Thyroid gland (tissue), 4 donors: Measurements from ENCODE around the gene DPF1. TPM values are rescaled to one million over a fixed set of nuclear protein-coding genes. Genes with fewer than 3 reads are reported as not detected.

Experiments
- DNase-seq, 2 donors: peaks; one replicate each; pipeline ENCODE4 v3.0.0-alpha.2; 2019
- H3K27ac ChIP-seq, 3 donors: fragments of 200-600 bp; sonication (generic); 1 replicate in 2 of 3; 2 replicates in 1 of 3; pipeline ENCODE4 v1.5.1; 2016 to 2019; ENCODE audit warnings: mild to moderate bottlenecking in 1 of 3, moderate library complexity in 1 of 3
- H3K27me3 ChIP-seq: fragments of 200-600 bp; sonication (generic); one replicate; pipeline ENCODE4 v1.5.1; 2019
- H3K36me3 ChIP-seq, 2 donors: fragments of 200-600 bp; sonication (generic); one replicate each; pipeline ENCODE4 v1.5.1; 2016 to 2019
- H3K4me1 ChIP-seq, 2 donors: fragments of 200-600 bp; sonication (generic); one replicate each; pipeline ENCODE4 v1.5.1; 2017 to 2019
- H3K4me3 ChIP-seq, 3 donors: fragments of 200-600 bp; sonication (generic); replicated peaks in 1 of 3; 1 replicate in 2 of 3; 2 replicates in 1 of 3; pipeline ENCODE4 v1.5.1; 2016; ENCODE audit warnings: mild to moderate bottlenecking in 1 of 3
- H3K9me3 ChIP-seq: fragments of 200-600 bp; sonication (generic); one replicate; pipeline ENCODE4 v1.5.1; 2017
- CTCF ChIP-seq, 6 experiments: fragments of 200-600 bp in 3 of 6; fragments of 450-650 bp in 3 of 6; sonication (generic) in 3 of 6; IDR thresholded peaks; one replicate each; pipeline ENCODE4 v1.5.1; 2016 to 2019; ENCODE audit warnings: antibody characterized with exemption in 6 of 6, mild to moderate bottlenecking in 2 of 6, inconsistent platforms in 1 of 6, moderate library complexity in 1 of 6
- POLR2A ChIP-seq, 2 donors: fragments of 450-650 bp; IDR thresholded peaks; one replicate each; pipeline ENCODE4 v1.6.1; 2017; ENCODE audit warnings: antibody characterized with exemption in 2 of 2, mild to moderate bottlenecking in 2 of 2, moderate library complexity in 1 of 2
- WGBS, 2 donors: methylation state at CpG; one replicate each; pipeline ENCODE4 v1.1.5; 2017; 5-methylcytosine and 5-hydroxymethylcytosine counted together
- intact Hi-C: fragments of 100-400 bp; cut with DNase I; formaldehyde crosslinking; loops from one replicate; pipeline ENCODE4 v1.15.1; 2023
- total RNA-seq, 4 donors: library from RNA; depleted of rRNA; stranded (reverse); fragments of >200 nt; gene quantifications; one replicate each; pipeline ENCODE4 v1.2.3, GENCODE V29; 2016

Gene DPF1
- total RNA-seq, 4 donors from 2014 or later, result not detected

- no peaks in the 10 kb centered on the region for H3K9me3 ChIP-seq
- peaks cover 0 to 12% of the 10 kb centered on the region in 2 donors for H3K4me1 ChIP-seq
- no peak overlapping the region for H3K4me3 ChIP-seq
- H3K27me3 ChIP-seq, result no peaks in the 10 kb centered on the region
- DNase-seq, result no peak
- H3K27ac ChIP-seq, result no peak overlapping the region
- H3K36me3 ChIP-seq, result no peaks in the 10 kb centered on the region
- no peak for TF ChIP-seq POLR2A (IDR thresholded peaks at IDR 0.05)
- intact Hi-C loops, result no loop called here
Measured at GRCh38 chr19:38250428-38250820, 26.4 kb upstream of the DPF1 start.

DNA sequence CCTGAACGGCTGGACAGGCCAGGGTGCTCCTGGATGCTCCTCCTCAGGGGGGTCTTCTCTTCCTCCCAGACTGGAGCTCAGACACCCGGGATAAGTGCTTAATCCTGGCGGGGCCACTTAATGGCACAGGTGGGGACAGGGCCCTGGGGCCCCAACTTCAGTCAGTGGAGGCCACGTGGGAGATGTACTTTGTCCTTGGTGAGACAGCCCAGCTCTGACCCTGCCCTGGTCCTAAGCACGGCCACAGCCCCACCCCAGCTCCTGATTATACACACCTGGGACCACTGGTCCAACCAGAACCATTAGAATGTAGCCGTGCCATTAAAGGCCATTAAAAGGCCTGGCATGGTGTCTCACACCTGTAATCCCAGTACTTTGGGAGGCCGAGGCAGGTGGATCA, 24.4 kb upstream of the DPF1 start:
- intact Hi-C loops, result no loop called here
- Histone ChIP-seq H3K9me3 (no peaks in the 10 kb centered on the region), H3K36me3 (no peaks in the 10 kb centered on the region), H3K4me3 (no peak overlapping the region), H3K4me1 (peaks cover 0 to 19% of the 10 kb centered on the region in 2 donors), H3K27ac (no peak overlapping the region), H3K27me3 (no peaks in the 10 kb centered on the region)
- DNase-seq, result no peak
- TF ChIP-seq CTCF (IDR thresholded peaks at IDR 0.05) (no peak), POLR2A (IDR thresholded peaks at IDR 0.05) (no peak)
- WGBS, 2 donors, result 93 to 95% methylated on average over 4 to 7 of the region's 7 CpGs

- Histone ChIP-seq H3K36me3 (no peaks in the 10 kb centered on the region), H3K4me3 (no peak overlapping the region), H3K4me1 (peaks cover 0 to 19% of the 10 kb centered on the region in 2 donors), H3K9me3 (no peaks in the 10 kb centered on the region), H3K27ac (no peak overlapping the region), H3K27me3 (no peaks in the 10 kb centered on the region)
- 82 to 89% methylated on average over 9 of the region's 9 CpGs for WGBS, 2 donors
- intact Hi-C loops, result no loop called here
- no peak for TF ChIP-seq POLR2A (IDR thresholded peaks at IDR 0.05)
- no peak for TF ChIP-seq CTCF (IDR thresholded peaks at IDR 0.05)
- no peak for DNase-seq
Measured at GRCh38 chr19:38247734-38248268, 23.8 kb upstream of the DPF1 start.

DNA sequence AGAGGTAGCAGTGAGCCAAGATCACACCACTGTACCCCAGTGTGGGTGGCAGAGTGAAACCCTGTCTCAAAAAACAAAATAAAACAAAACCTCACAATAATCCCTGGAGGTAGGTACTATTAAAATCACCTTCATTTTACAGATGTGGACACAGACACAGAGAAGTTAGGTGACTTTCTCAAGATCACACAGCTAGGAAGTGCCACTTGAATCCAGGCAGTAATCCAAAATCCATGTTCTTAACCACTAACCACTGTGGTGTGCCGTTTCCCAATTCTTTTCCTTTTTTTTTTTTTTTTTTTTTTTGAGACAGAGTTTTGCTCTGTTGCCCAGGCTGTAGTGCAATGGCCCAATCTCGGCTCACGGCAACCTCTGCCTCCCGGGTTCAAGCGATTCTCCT, 23.1 kb upstream of the DPF1 start:
- Histone ChIP-seq H3K36me3 (no peaks in the 10 kb centered on the region), H3K4me3 (no peak overlapping the region), H3K27me3 (no peaks in the 10 kb centered on the region), H3K9me3 (no peaks in the 10 kb centered on the region), H3K27ac (no peak overlapping the region), H3K4me1 (peaks cover 0 to 19% of the 10 kb centered on the region in 2 donors)
- no peak for DNase-seq
- TF ChIP-seq POLR2A (IDR thresholded peaks at IDR 0.05) (no peak), CTCF (IDR thresholded peaks at IDR 0.05) (no peak)
- intact Hi-C loops, result no loop called here
- 67 to 74% methylated on average over 5 of the region's 5 CpGs for WGBS, 2 donors

DNA sequence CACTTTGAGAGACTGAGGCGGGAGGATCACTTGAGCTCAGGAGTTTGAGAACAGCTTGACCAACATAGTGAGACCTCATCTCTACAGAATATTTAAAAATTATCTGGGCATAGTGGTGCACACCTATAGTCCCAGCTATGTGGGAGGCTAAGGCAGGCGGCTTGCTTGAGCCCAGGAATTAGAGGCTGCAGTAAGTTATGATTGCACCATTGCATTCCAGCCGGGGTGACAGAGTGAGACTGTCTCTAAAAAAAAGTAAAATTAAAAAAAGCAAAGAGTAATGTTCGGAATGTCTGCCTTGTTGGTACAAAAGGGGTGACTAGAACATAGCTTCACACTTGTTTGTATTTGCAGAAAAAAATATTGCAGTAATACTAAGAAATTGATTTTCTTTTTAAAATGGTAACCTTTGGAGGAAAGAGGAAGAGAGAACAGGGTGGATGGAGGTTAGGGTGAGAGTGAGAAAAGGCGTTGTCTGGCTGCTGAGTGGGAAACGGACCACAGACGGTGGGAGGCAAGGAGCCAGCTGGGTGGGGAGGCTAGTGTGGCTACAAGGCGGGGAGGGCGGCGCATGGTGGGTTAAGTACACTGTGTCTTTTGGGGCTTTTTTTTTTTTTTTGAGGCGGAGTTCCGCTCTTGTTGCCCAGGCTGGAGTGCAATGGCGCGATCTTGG, 21.9 kb upstream of the DPF1 start:
- Histone ChIP-seq H3K27ac (no peak overlapping the region), H3K4me3 (no peak overlapping the region), H3K36me3 (no peaks in the 10 kb centered on the region), H3K27me3 (no peaks in the 10 kb centered on the region), H3K4me1 (peaks cover 0 to 13% of the 10 kb centered on the region in 2 donors), H3K9me3 (no peaks in the 10 kb centered on the region)
- 63 to 76% methylated on average over 14 of the region's 14 CpGs for WGBS, 2 donors
- intact Hi-C loops, result loop anchor here (2.0 kb wide), 1 partner anchor 89 kb away; the partner anchor contains the start of gene CATSPERG
- TF ChIP-seq CTCF (IDR thresholded peaks at IDR 0.05), result no peak
- no peak for TF ChIP-seq POLR2A (IDR thresholded peaks at IDR 0.05)
- no peak for DNase-seq
